HG03196 (cell line): ENCODE data around the gene DPF3.

Experiments
- ATAC-seq: cut with Tn5 transposase; IDR thresholded peaks from one replicate; pipeline ENCODE4 v1.9.1; 2021; ENCODE audit not compliant: unreplicated experiment

Gene DPF3

DNA sequence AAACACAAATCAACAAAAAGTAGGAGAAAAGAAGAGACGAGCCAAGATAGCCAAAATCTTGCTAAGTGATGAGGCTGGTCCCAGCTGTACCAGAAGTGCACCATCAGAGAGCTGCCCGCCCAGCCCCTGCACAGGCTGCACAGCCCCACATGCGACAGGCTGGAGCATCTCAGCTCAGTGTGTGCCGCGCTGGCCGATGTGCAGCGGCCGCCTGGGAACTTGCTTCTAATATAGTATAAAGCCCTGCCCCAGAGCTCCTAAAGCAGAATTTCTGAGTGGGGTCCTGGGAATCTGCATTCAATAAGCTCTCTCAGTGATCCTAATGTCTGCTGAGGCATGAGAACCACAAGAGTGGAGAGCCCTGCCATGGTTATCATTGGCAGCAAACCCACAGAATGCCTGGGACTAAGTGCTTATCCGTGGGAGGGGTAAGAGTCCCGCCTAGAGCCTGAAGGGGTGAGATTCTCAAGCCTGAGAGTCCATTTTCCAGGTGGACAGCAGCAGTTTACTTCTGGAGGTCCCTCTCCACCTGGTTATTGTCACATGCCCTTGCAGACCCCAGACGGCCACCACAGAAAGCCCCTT lies 171.6 kb downstream of the DPF3 start:
- ATAC-seq, result no peak

DNA sequence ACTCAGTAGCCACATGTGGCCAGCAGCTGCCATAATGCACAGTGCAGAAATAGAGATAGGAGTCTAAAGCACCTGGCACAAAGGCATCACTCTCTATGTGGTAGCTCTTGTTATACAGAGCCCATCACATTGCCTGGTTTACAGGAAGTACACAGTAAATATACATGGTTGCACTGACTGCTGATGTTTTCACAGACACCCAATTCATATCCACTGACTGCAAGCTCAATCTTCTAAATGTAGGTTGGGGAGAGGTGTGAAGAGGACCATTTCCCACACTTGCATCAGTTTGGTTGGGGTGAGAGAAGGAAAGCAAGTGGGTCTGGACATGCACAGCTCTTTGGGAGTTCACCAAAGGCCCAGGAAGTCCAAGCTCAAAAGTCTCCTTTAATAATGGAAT lies 172.8 kb downstream of the DPF3 start:
- ATAC-seq, result no peak

DNA sequence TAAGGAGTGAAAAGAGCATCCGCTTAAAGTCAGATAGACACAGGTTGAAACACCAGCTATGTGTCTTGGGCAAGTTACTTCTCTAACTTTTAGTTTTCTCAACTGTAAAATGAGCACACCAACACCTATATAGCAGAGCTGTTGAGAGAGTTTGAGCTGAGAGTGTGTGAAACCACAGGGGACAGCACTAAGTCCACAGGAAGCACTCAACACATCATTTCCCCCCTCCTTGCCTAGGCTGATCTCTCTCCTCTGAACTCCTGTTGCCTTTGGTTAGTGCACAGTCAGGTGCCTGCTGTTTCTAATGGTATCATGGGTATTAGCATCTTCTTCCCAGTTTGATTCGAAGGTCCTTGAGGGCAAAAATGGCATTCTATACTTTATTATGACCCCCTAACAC lies 176.7 kb downstream of the DPF3 start:
- ATAC-seq, result no peak

DNA sequence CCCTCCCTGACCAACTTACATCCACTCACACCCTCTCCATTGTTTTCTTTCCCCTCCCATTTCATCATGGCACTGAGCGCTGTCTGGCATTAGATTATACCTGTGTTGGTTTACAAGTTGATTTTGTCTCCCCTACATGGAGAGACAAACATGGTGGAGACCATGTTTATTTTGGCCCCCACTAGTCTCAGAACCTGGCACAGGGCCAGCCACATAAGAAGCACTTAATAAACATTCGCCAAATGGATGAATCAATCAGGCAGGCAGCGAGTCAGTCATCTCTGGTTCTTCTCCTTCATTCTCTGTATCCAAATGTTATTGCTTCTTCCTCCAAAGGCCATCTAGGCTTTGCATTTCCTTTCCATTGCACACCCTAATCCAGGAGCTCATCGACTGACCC lies 177.4 kb downstream of the DPF3 start:
- ATAC-seq, result no peak

DNA sequence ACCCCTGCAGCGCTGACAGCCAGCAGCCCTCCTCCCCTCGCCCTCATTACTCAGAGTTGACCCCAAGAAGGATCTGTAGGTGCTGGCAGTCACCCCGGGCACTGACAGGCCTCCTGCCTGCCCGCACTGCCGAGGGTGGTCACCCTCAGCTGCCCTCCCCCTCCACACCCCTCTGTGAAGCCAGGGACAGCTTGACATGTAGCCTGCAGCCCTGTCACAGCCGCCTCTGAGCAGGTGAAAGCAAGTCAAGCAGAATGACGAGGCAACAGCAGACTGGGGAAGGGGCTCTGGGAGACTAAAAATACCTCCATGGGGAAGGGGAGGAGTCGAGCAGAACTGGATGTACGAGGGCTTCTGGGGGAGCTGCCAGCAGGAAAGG lies 178.1 kb downstream of the DPF3 start:
- no peak for ATAC-seq

DNA sequence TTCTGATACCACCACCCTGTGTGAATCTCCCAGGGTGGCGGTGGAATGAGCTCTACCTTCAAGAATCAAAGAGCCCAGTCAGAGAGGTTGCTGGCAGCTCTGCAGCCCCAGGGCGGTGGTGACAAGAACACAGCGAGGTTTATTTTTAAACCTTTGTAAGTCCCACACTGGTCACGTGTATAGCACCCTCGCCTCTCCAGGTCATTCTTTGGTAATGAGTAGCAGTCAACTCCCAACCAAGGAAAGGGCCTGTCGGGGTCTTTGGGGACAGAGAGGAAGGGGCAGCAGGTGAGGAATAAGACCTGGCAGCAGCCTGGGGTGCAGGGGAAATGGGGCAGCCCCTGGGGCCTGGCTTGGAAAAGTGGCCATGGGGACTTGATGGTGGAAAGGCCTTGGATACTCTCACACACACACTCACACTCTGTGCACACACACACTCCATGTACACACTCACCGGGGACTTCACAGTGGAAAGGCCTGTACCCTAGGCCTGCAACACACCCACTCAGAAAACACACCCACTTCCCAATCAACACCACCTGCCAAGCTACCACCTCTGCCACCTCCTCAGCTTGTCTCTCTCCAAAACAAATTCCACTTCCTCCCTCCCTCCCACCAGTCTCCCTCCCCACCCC lies 178.6 kb downstream of the DPF3 start:
- no peak for ATAC-seq

DNA sequence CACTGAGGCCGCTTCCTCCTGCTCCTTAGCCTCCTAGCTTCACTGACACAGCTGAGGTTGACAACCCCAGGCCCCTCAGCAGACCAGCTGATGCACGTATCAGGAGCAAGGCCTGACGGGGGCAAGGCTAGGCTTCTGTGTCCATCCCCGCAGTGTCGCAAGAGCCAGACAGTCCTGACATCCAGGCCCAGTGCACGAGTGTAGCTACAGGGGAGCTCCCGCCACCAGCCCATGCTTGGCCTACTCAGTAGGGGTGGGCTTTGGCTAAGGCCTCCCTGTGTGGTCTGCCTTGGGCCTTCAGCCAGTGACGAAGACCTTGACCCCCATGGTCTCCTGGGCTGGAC lies 179.1 kb downstream of the DPF3 start:
- no peak for ATAC-seq

DNA sequence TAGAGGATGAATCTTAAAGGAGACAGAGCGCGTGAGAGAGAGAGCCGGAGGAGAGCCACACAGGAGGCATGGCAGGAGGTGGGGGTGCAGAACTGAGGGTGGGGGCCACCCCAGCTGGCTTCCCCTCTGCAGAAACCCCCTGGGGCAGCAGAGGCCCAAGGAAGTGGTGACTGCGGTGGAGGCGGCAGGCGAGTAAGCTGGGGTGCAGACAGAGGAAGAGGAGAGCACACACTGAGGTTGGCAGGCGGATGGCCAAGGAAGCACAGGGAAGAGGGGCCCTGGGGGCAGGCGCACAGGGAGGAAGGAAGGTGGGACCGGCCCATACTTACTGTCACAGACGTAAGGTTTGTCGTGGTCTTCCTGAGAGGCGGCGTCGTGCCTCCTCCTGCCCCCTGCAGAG lies 179.8 kb downstream of the DPF3 start:
- ATAC-seq, result no peak

DNA sequence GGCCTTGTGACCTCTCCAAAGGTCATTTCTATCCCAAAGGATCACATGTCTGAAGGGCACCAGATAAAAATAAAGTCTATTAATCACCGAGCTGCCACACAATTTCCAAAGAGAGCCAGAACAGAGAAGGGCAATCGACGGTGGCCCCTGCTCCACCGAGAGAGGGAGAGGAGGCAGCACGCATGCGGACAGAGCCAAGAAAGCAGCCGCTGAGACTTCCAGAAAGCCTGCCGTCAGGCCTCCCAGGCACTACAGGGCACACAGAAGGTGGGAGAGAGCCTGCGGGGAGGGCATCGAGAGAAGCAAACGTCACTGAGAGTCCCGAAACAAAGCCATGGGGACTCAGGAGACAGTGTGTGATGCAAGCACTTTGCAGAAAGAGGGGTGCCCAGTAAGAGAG lies 182.0 kb downstream of the DPF3 start:
- ATAC-seq, result no peak

DNA sequence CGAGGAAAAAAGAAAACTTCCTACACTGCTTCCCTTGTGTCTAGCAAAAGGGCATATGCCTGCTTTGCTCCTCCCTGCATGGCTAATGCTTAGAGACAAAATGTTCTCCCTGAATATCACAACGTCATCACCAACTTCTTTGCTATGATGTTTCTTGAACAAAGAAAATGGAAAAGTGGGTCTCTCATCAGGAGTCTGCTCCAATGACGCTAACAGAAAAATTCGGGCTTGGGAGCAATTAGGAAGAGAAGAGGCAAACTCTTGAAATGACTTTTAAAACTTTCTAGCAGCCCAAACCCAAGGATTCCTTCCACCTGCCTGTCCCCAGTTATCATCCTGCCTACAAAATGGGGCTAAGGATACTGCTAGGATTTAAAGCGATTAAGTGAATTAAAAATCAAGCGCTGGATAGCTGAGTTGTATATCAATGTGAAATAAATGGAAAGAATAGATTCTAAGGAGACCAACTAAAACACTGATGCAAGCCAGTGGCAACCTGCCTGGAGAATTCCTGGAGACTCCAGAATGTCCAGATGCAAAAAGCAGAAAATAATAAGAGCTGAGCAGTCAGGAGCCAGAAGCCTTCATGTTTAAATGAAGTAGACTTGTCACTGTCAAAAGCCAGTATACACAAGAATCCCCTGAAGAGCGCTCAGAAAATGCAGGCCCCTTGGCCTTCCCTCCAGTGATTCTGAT lies 183.8 kb downstream of the DPF3 start:
- ATAC-seq, result no peak

DNA sequence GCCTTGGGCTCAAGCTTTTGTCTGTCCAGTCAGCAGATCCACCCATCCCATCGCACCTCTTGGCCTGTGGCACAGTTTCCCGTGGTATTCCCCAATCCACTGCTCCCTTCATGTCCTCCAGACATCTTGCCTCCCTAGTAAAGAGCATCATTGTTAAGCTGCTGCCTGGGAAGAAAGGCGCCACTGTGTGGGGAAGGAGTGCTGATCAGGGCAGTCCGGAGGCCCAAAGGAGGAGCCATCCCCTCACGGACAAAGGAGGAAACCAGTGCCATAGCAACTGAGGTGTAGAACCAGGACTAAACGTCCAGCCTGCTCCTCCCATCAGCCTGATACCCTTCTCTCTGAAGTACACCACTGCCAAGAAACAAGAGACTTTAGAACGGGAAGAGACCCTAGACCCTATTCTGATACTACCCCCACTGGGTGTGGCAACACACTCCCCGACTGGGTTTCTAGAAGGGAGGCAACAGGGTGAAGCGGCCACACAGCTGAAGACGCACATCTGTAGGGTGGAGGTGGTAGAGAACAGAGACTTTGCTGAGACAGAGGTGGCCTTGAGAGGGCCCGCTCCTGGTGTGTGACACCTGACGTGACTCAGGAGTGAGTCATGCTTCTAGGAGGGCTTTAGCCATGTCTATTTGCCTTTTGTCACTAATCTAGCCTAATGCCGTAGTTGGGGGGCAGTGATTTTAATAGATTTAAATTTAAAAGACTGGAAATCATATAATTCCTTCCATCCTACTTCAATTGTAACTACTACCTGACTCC lies 185.0 kb downstream of the DPF3 start:
- no peak for ATAC-seq

DNA sequence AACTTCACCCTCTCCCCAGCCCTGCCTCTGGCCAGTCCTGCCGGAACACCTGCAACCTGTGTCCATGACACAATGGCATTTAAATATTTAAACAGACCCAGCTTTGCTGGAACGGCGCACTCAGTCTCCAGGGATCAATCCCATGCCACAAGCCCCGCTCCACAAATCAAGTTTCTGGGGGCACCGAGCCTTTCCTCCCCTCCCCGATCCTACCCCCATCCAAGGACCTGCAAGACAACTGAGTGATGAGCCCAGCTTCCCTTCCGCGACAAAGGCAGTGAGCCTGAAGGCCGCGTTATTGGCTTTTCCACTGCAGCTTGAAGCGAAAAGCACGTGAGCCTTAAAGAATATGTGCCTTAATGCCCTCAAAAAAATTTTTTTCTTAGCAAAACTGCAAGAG lies 185.7 kb downstream of the DPF3 start:
- no peak for ATAC-seq

DNA sequence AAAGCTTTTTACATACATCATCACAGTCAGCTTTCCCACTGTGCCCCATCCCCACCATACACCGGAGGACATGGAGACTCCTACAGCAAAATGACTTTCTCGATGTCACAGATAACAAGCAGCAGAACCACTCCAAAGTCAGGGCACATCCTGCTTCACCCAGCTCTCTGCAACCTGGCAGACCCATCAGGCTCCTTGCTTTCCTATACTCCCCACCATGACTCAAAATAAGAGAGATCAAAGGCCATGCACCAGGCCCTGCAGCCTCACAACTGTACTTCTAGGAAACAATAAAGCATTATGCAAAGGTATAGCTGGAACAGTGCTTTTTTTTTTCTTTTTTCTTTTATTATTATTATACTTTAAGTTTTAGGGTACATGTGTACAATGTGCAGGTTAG lies 187.4 kb downstream of the DPF3 start:
- ATAC-seq, result no peak

DNA sequence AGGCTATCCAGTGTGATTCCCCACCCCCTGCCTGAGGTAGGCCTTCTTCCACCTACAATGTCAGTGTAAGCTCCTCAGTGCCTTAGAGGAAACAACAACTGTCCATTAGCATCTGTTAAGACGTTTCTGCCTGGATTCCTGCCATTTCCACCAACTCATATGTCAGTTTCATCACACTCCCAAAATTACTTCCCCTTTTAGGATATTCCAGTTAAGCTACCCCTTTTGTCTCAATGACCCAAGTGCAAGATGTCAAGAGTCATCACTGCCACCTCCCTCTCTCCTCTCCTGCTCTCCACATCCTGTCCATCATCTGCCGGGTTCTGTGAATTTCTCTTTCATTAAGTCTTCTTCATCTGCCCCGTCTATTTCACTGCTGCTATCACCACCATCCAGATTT lies 189.4 kb downstream of the DPF3 start:
- ATAC-seq, result no peak

DNA sequence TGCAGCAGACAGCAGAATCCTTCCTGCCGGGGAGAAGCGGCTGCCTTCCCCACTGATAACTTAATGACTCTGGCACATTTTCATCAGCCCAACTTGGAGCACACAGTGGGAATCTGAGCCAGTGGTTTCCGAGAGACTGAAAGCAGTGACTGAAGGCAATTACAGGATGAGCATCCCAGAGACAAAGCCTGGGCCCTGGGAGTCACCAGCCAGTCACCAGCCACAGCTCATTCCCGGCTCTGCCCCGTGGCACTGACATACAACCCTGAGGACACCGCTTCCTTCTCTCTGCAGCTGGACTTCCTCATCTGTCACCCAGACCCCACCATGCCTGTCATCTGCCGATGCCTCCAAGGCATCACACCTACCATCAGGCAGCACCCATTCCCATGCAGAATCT lies 192.3 kb downstream of the DPF3 start:
- ATAC-seq, result no peak

DNA sequence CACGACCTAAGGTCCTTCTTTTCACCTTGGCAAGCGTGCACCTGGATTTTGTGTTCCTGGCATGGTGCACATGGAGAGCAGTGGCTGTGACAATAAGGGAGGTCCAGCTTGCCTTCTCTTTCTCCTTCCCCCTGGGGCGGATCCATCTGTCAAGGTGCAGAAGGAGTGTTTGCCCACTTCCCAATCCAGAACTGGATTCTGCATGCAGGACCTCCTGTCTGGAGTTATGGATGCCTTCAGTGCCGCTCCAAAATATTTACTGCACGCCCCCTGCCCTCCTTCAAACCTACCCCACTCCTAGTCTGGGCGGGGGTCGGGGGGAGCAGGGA lies 192.7 kb downstream of the DPF3 start:
- ATAC-seq, result no peak

DNA sequence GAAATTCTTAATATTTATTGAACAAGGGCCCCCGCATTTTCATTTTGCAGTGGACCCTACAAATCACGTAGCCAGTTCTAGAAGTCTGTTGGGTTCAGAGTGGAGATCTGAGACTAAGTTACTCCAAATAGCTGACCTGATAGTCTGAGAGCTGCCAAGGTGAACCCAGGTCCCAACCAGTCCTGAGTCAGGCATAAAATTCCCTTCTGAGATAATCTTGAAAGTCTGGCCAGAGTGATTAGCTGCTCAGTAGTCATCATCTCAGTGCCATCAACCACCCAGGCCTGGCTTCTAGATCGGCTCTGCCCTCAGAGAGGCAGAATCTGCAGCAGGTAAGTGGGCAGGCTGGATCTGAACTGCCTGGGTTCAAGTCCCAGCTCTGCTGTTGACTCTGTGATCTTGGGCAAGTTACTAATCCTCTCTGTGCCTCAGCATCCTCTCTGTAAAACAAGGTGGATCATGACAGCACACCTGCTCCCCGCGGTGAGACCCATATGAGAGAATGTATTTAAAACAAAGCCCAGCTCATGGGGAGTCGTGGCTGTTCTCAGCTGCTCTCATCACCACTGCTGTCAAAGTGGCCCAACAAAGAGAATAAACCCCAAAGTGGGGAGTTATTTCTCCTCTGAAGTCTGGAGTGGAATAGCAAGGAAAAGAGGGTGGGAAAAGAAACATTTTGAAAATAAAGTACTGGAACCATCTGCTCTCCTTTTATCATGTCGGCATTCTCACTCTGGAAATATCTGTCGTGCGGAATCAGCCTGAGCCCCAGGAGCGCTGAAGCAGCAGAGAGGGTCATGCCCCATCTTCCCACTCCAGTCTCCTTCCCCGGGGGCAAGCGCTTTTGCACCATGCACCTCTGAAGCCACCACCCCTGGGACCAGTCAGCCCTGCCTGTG lies 193.3 kb downstream of the DPF3 start:
- ATAC-seq, result no peak

DNA sequence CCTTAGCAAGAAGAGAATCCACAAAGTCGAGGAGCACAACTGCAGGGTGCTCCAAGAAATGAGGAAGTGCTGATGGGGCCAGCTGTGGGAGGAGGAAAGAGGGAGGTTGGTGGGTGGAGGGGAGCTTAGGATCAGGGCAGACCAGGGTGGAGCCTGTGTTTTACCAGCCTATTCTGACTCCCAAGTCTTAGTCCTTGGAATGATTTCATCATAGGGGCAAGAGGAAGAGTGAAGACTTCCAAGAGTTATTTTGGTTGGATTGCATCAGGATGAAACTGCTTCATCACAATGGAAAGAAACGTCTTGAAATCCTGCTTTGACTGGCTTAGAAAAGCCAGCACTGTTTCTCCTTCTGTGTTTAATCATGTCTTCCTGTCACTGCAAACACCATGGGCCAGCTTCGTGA lies 194.0 kb downstream of the DPF3 start:
- no peak for ATAC-seq

DNA sequence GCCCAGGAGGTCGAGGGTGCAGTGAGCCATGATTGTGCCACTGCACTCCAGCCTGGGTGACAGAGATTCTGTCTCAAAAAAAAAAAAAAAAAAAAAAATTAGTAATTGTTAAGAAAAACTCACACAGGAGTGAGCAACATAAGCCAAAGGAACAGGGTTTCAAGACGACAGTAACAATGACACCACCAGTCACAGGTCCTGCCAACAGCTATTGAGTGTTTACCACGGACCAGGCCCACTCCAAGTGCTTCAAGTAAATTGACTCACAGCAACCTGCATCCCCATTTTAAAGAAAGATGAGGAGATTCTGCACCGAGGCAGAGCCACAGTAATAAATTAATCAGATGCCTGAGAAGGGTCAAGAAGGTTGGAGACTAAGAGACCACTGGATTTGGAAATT lies 194.5 kb downstream of the DPF3 start:
- no peak for ATAC-seq

DNA sequence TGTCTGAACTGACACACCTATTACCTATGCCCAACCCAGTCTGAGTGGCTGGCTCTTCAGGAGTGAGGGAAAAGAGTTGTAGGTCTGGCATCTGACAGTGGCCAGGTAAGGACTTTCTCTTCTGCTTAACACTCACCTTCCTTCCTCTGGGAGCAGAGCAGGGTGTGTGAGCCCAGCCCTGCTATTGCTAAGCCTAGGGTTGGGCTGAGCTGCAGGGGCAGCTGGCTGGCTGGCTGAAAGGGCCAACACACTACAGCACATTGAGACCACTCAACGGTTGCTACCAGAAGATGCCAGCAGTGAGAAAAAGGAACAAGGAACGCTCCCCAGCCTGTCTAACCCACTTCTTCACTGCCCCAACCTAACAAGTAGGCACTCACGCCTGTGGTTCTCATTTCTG lies 201.2 kb downstream of the DPF3 start:
- no peak for ATAC-seq

DNA sequence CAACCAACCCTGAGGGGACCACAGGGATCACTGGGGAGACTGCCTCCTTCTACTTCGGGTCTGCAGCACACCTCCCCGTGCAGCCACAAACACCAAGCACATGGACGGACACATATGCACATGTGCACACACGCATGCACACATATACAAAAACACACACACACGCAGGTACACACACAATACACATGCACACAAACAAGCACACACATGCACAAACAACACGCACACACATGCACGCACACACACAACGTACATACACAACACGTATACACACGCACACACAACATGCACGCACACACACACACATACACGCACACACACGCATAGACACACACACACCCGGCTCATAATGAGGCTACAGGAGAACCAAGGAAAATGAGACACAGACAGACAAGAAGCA lies 203.6 kb downstream of the DPF3 start:
- ATAC-seq, result no peak
